Measurements from ENCODE around the gene CHD5.

The CHD5 gene

DNA sequence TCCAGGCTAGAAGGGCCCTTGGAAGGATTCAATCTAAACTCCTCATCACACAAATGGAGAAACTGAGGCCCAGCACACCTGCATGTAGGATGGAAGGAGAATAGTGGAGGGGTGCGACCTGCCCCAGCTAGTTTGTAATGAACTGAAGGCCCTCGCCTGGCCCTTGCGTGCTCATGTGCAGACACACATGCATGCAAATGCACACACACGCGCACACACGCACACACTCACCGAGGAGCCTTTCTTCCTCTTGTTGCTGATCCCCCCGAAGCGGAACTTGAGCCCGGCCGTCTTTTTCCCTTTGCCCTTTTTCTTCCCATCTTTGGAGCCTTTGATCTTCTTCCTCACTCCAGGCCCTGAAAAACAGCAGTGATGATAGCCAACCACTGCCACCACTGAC, 27.9 kb downstream of the CHD5 start:
- no peak for DNase-seq (ENCODE audit: low read depth, low spot score)
- WGBS (ENCODE audit: insufficient coverage, insufficient read length): no CpG with 5 or more reads among the region's 11 CpGs
- H3K27ac ChIP-seq (ENCODE audit: low read length): no peak overlapping the region
- peaks cover 3% of the 10 kb centered on the region; the same call in 1 of the 2 replicates for H3K27me3 ChIP-seq (ENCODE audit: control insufficient read depth, insufficient read depth, low read length)
- H3K9me3 ChIP-seq (ENCODE audit: control insufficient read depth, insufficient read depth, low read length): no peaks in the 10 kb centered on the region
- H3K4me1 ChIP-seq (ENCODE audit: control insufficient read depth, insufficient read depth, low read length): peaks cover 1% of the 10 kb centered on the region; the same call in 1 of the 2 replicates
- no peak overlapping the region for H3K4me3 ChIP-seq (ENCODE audit: low read length)
- no peaks in the 10 kb centered on the region for H3K36me3 ChIP-seq (ENCODE audit: control insufficient read depth, insufficient read depth, low read length)

- Histone ChIP-seq H3K36me3 (ENCODE audit: control insufficient read depth, insufficient read depth, low read length) (no peaks in the 10 kb centered on the region), H3K27ac (ENCODE audit: low read length) (no peak overlapping the region), H3K4me1 (ENCODE audit: control insufficient read depth, insufficient read depth, low read length) (peaks cover 1% of the 10 kb centered on the region; the same call in 1 of the 2 replicates), H3K4me3 (ENCODE audit: low read length) (no peak overlapping the region), H3K9me3 (ENCODE audit: control insufficient read depth, insufficient read depth, low read length) (no peaks in the 10 kb centered on the region), H3K27me3 (ENCODE audit: control insufficient read depth, insufficient read depth, low read length) (peaks cover 3% of the 10 kb centered on the region; the same call in 1 of the 2 replicates)
- no CpG with 5 or more reads among the region's 9 CpGs for WGBS (ENCODE audit: insufficient coverage, insufficient read length)
- no peak for DNase-seq (ENCODE audit: low read depth, low spot score)
Observed at GRCh38 chr1:6151291-6151822, 28.8 kb downstream of the CHD5 start.

GRCh38 chr1:6150006-6150938, 29.8 kb downstream of the CHD5 start:
- H3K4me3 ChIP-seq (ENCODE audit: low read length): no peak overlapping the region
- no peaks in the 10 kb centered on the region for H3K9me3 ChIP-seq (ENCODE audit: control insufficient read depth, insufficient read depth, low read length)
- no peak overlapping the region for H3K27ac ChIP-seq (ENCODE audit: low read length)
- DNase-seq (ENCODE audit: low read depth, low spot score): no peak
- peaks cover 3% of the 10 kb centered on the region; the same call in 1 of the 2 replicates for H3K27me3 ChIP-seq (ENCODE audit: control insufficient read depth, insufficient read depth, low read length)
- WGBS (ENCODE audit: insufficient coverage, insufficient read length): 100% methylated on average over 6 of the region's 11 CpGs
- H3K36me3 ChIP-seq (ENCODE audit: control insufficient read depth, insufficient read depth, low read length): no peaks in the 10 kb centered on the region
- peaks cover 1% of the 10 kb centered on the region; the same call in 1 of the 2 replicates for H3K4me1 ChIP-seq (ENCODE audit: control insufficient read depth, insufficient read depth, low read length)

DNA sequence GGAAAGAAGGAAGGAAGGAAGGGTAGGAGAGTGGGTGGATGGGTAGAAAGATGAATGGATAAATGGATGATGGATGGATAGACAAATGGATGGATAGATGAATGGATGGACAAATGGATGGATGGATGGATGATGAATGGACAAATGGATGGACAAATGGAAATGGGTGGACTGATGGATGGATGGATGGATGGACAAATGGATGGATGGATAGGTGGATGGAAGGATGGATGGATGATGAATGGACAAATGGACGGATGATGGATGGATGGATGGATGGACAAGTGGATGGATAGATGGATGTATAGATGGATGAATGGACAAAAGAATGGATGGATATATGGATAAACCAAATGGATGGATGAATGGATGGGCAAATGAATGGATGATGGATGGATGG, 30.5 kb downstream of the CHD5 start:
- Histone ChIP-seq H3K27ac (ENCODE audit: low read length) (no peak overlapping the region), H3K4me3 (ENCODE audit: low read length) (no peak overlapping the region), H3K4me1 (ENCODE audit: control insufficient read depth, insufficient read depth, low read length) (peaks cover 1% of the 10 kb centered on the region; the same call in 1 of the 2 replicates), H3K27me3 (ENCODE audit: control insufficient read depth, insufficient read depth, low read length) (peaks cover 3% of the 10 kb centered on the region; the same call in 1 of the 2 replicates), H3K9me3 (ENCODE audit: control insufficient read depth, insufficient read depth, low read length) (no peaks in the 10 kb centered on the region), H3K36me3 (ENCODE audit: control insufficient read depth, insufficient read depth, low read length) (no peaks in the 10 kb centered on the region)
- DNase-seq (ENCODE audit: low read depth, low spot score): no peak
- no CpG with 5 or more reads among the region's 1 CpG for WGBS (ENCODE audit: insufficient coverage, insufficient read length)

DNA sequence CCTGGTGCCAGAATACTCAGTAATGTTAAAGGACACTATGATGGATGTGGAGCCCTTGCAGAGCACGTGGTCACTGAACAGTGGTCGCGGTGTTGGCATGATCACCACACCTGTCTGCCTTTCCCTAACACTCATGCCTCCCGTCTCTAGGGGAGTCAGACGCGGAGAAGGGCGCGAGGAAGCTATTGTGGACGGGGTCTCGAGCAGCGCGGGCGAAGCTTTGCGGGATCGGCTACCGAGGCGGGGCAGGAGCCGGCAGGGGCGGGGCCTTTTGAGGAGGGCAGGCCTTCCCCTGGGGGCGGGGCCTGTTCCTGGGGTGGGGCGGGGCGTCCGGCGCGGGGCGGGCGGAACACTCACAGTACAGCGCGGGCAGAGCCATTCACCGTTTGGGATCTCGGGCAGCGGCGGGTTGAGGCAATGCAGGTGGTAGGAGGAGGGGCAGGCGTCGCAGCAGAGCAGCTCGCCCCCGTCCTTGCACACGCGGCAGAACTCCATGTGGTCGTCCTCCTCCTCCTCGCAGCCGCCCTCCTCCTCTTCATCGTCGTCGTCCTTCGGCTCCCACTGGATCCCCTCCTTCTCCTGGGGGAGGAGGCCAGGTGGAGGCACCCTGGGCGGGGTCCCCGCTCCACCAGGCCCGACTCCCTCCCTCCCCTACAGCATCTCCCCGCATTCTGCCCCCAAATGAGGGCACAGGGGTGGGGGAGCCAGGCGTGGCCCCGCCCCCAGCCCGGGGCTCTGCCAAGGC, 31.5 kb downstream of the CHD5 start:
- Histone ChIP-seq H3K27me3 (ENCODE audit: control insufficient read depth, insufficient read depth, low read length) (peaks cover 3% of the 10 kb centered on the region; the same call in 1 of the 2 replicates), H3K27ac (ENCODE audit: low read length) (no peak overlapping the region), H3K4me1 (ENCODE audit: control insufficient read depth, insufficient read depth, low read length) (peaks cover 1% of the 10 kb centered on the region; the same call in 1 of the 2 replicates), H3K36me3 (ENCODE audit: control insufficient read depth, insufficient read depth, low read length) (no peaks in the 10 kb centered on the region), H3K9me3 (ENCODE audit: control insufficient read depth, insufficient read depth, low read length) (no peaks in the 10 kb centered on the region), H3K4me3 (ENCODE audit: low read length) (peak overlapping the region; percentile 12; the same call in 1 of the 2 replicates)
- DNase-seq (ENCODE audit: low read depth, low spot score): no peak
- WGBS (ENCODE audit: insufficient coverage, insufficient read length): no CpG with 5 or more reads among the region's 53 CpGs

DNA sequence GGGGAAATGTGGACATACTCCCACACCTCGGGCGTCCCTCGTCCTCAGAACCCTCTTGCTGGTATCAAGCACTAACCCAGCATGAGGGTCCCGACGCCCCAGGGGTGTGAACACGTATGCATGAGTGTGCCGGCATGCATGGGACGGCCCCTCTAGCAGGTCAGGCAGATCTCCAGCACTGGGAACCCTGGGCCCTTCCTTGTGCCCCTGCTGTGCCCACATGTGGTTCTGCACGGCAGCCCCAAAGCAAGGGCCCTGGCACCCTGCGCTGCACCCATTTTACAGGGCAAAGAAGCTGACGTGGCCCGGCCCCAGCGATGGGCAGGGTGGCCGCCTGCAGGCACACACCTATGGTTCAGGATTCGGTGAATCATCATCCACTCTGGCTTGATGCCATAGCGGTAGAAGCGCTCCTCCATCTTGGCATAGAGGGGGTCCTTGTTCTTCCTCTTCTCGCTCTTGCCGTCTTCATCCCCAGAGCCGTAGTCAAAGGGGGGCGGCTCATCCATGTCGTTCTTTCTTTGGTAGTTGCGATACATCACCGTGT, 34.2 kb downstream of the CHD5 start:
- no peak overlapping the region for H3K4me3 ChIP-seq (ENCODE audit: low read length)
- peaks cover 3% of the 10 kb centered on the region; the same call in 1 of the 2 replicates for H3K27me3 ChIP-seq (ENCODE audit: control insufficient read depth, insufficient read depth, low read length)
- no peaks in the 10 kb centered on the region for H3K36me3 ChIP-seq (ENCODE audit: control insufficient read depth, insufficient read depth, low read length)
- H3K27ac ChIP-seq (ENCODE audit: low read length): no peak overlapping the region
- H3K9me3 ChIP-seq (ENCODE audit: control insufficient read depth, insufficient read depth, low read length): no peaks in the 10 kb centered on the region
- WGBS (ENCODE audit: insufficient coverage, insufficient read length): no CpG with 5 or more reads among the region's 24 CpGs
- DNase-seq (ENCODE audit: low read depth, low spot score): no peak
- peaks cover 1% of the 10 kb centered on the region; the same call in 1 of the 2 replicates for H3K4me1 ChIP-seq (ENCODE audit: control insufficient read depth, insufficient read depth, low read length)

GRCh38 chr1:6145396-6145750, 34.7 kb downstream of the CHD5 start:
- H3K9me3 ChIP-seq (ENCODE audit: control insufficient read depth, insufficient read depth, low read length): no peaks in the 10 kb centered on the region
- peaks cover 1% of the 10 kb centered on the region; the same call in 1 of the 2 replicates for H3K4me1 ChIP-seq (ENCODE audit: control insufficient read depth, insufficient read depth, low read length)
- no peak for DNase-seq (ENCODE audit: low read depth, low spot score)
- no peak overlapping the region for H3K4me3 ChIP-seq (ENCODE audit: low read length)
- WGBS (ENCODE audit: insufficient coverage, insufficient read length): no CpG with 5 or more reads among the region's 2 CpGs
- peaks cover 3% of the 10 kb centered on the region; the same call in 1 of the 2 replicates for H3K27me3 ChIP-seq (ENCODE audit: control insufficient read depth, insufficient read depth, low read length)
- no peaks in the 10 kb centered on the region for H3K36me3 ChIP-seq (ENCODE audit: control insufficient read depth, insufficient read depth, low read length)
- no peak overlapping the region for H3K27ac ChIP-seq (ENCODE audit: low read length)

DNA sequence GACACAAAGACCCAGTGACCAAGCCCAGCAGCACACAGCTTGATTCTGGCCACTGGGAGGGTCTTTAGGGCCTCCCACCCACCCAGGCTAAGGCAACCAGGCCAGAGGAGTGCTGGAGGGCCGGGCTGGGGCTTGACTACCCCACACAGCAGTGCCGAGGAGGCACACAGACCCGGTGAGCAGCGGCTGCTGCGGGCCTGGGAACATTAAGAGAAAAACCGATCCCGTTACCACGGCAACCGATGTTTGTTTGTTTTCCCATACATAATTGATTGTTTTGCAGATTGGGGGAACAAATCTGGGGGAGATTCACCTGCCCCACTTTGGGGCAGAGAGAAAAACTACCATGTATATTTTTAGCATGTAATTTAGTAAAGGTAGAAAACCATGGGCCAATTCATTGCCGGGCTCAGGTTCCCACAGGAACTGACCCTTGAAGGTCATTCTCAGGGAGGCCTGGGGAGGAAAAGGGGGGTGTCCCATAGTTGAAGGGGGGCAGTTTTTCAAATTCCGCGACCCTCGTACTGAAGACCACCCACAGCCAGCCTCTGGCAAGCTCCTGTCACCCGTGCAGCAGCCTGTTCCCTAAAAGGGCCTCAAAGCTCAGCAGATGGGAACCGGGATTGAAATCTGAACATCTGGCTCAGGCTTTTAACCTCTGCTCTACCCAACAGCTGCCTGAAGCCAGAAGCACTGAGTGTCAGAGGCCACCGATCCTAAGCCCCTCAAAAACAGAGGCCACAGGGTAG, 35.3 kb downstream of the CHD5 start:
- no peaks in the 10 kb centered on the region for H3K36me3 ChIP-seq (ENCODE audit: control insufficient read depth, insufficient read depth, low read length)
- no peaks in the 10 kb centered on the region for H3K9me3 ChIP-seq (ENCODE audit: control insufficient read depth, insufficient read depth, low read length)
- peaks cover 1% of the 10 kb centered on the region; the same call in 1 of the 2 replicates for H3K4me1 ChIP-seq (ENCODE audit: control insufficient read depth, insufficient read depth, low read length)
- no peak for DNase-seq (ENCODE audit: low read depth, low spot score)
- H3K27ac ChIP-seq (ENCODE audit: low read length): no peak overlapping the region
- WGBS (ENCODE audit: insufficient coverage, insufficient read length): no CpG with 5 or more reads among the region's 16 CpGs
- H3K27me3 ChIP-seq (ENCODE audit: control insufficient read depth, insufficient read depth, low read length): peaks cover 3% of the 10 kb centered on the region; the same call in 1 of the 2 replicates
- H3K4me3 ChIP-seq (ENCODE audit: low read length): no peak overlapping the region

DNA sequence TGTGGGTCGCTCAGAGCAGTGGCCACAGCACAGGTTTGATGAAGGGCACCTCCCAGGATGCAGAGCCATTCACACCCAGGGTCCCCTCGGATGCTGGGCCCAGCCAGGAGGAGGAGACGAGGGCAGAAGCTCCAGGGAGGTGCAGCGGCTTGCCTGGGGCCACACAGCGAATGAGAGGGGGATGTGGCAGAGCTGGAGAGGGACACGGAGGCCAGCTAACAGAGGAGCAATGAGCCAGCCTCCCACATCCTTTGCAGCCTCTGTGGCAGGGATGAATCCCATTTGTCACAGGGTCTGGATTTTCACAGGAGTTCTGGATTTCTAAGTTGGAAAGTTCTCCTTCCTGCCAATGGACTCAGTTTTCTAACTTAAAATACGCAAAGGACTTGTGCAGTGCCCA, 35.9 kb downstream of the CHD5 start:
- H3K4me1 ChIP-seq (ENCODE audit: control insufficient read depth, insufficient read depth, low read length): peaks cover 1% of the 10 kb centered on the region; the same call in 1 of the 2 replicates
- no peak for DNase-seq (ENCODE audit: low read depth, low spot score)
- no peaks in the 10 kb centered on the region for H3K36me3 ChIP-seq (ENCODE audit: control insufficient read depth, insufficient read depth, low read length)
- H3K4me3 ChIP-seq (ENCODE audit: low read length): no peak overlapping the region
- no CpG with 5 or more reads among the region's 7 CpGs for WGBS (ENCODE audit: insufficient coverage, insufficient read length)
- H3K27ac ChIP-seq (ENCODE audit: low read length): no peak overlapping the region
- peaks cover 3% of the 10 kb centered on the region; the same call in 1 of the 2 replicates for H3K27me3 ChIP-seq (ENCODE audit: control insufficient read depth, insufficient read depth, low read length)
- H3K9me3 ChIP-seq (ENCODE audit: control insufficient read depth, insufficient read depth, low read length): no peaks in the 10 kb centered on the region

Measured in iPS DF 6.9 (cell line).